HG03342 (cell line): ENCODE measurements around the gene EXOC7.

Experiments
- ATAC-seq: cut with Tn5 transposase; IDR thresholded peaks from one replicate; pipeline ENCODE4 v1.9.1; 2021; ENCODE audit warnings: mild to moderate bottlenecking, moderate library complexity; ENCODE audit not compliant: unreplicated experiment

Gene EXOC7

DNA sequence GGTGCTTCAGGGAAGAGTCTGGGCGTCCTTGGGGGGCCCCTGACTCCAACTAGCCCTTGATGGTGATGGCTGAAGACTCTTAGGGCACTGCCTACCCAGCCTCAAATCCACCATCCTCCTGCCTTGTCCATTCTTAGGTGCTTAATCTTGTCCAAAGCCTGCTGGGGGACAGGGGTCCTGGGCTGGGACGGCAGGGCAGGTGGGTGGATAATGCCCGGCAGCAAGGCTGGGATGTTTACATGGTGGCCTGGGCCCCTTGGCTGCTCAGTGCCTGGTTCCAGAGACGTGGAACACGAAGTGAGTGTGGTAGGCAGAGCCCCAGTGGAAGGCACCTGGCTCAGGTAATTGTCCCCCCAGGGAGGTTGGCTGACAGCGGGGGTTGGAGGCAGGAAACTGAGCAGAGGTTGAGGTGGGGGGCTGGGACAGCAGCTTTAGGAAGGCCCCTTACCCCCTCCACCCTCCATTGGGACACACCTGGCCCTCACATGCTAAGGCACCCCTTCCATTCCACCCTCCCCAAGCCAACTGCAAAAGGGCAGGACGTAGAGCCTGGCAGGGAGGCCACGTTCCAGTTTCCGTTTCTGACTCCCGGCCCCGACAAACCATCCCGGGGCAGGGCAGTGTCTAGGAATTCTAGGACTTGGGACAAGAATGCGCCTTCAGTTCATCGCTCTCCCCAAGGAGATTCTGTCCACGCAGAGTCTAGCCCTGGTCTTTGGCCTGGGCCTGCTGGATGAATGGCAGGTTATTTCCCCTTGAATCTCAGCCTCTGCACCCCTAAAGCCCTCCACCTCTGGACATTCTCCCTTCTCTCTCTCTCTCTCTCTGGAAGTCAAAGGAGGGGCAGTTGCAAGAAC, 35.5 kb upstream of the EXOC7 start:
- ATAC-seq: no peak

DNA sequence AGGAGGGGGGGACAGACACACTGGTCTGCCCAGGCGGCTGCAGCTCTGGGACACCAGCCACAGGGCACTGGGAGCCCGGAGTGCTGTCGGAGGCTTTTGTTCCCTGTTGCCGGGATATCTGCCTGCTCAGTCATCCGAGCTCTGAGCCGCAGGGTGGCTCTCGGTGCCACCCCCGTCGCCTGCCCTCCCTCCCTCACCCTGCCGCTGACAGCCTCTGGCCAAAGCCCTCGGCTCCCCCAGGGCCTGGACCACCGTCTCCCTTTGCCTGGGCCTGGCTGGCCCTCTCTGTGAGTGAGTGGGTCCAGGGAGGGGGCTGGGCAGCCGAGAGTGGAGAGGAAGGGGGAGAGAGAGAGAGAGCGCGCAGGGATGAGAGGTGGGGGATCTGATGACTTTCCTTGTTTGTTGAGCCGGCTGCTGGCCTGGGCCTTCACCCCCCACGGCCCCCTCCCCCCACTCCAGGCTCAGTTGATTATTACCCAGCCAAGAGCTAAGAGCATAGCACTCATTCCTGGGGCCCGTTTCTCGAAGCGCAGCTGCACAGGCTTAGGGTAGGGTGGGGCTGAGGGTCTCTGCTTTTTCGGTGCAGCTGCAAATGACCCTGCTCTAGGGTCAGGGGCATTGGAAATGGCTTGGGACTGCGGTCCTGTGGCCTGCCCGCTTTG, 34.8 kb upstream of the EXOC7 start:
- ATAC-seq: no peak

DNA sequence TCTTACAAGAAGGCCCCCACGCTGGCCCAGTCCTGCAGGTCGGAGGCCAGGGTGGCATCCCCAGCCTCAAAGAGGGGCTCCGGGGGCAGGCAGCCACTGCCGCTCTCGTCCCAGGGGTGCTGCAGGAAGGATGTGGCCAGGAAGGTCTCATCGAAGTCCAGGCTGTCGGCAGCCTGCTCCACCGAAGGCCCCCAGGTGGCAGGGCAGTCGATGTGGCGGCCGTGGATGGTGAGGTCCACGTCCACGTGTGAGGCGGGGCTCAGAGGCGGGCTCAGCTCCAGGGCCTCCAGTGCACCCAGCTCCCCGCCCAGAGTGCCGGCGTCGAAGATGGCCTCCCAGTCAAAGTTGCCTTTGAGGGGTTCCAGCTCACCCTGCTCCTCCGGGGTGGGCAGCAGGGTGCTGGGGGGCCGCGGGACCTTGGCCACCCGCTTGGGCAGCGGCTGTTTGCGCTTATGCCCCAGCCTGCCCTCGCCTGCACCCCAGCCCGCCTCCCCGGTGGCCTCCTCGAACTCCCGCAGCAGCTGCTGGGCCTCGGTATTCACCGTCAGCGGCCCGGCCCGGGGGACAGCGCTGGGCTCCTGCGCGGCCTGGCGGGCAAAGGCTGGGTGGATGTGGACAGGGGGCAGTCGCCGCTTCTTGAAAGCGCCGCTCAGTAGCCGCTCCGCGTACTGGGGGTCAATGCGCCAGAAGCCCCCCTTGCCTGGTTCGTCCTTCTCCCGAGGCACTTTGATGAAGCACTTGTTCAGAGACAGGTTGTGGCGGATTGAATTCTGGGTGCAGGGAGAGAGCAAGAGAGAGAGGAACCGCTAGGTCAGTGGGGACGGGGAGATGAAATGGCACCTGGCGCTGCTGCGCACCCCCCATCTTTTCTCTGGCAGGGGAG, 34.0 kb upstream of the EXOC7 start:
- ATAC-seq: no peak

DNA sequence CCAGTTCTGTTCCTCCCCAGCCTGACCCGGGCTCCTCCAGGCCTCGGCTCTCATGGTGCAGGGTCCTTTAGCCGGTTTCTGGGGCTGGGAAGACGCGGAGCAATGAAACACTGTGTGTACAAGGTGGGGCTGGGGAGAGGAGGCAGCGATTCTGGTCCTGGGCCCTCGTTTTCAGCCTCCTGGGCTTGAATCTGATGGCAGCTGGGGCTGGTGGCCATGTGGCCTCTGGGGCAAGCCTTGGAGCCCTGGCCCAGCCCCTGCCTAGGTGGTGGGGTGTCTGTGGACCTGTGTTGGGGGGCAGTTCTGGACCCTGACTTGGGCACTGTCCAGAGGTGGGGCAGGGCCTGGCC, 33.4 kb upstream of the EXOC7 start:
- no peak for ATAC-seq

DNA sequence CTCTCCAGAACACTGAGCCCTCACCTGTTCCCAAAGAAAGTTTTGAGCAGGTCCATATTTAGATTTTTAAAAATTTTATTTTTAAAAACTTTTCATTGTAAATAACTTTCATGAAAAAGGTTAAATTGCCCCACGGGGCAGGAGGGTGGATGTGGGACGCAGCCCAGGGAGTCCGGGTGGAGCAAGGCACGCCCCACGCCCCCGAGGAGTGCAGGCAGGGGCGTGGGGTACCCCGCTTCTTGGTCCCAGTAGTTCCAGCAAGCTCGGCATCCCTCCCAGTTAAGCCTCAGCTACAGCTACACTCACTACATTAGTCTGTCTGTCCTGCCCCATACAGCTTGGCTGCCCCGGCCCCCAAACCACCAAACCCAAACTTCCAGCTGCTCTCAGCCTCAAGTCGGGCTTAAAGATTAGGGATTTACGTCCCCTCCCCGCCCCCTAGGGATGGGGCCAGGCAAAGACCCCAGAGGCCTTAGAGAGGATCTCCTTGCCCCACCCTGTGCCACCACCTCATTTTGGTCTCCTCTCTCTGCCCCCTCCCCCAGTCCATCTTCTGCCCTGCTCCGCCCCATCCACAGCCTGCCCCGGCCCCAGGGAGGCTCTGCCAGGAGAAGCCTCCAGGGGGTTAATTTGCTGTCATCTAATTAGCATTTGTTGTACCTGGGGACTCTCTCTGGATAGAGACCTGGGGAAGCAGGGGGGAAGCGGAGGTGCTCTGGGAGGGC, 32.9 kb upstream of the EXOC7 start:
- ATAC-seq: no peak

DNA sequence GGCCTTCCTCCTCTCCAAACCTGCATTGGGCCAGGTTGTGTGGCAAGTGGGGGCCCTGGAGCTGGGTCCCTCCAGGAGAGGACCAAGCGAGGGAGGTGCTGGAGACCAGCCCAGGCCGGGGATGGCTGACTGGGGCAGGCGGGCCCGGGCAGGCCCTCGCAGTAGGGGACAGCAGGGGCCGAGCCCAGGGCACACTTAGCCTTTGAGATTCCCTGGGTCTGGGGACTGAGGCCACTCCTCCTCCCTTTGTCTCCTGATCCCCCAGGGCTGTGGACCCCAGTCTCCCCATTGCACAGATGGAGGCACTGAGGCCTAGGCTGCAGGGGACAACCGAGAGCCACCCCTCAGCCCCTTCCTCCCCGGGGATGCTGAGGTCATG, 32.2 kb upstream of the EXOC7 start:
- ATAC-seq: no peak

DNA sequence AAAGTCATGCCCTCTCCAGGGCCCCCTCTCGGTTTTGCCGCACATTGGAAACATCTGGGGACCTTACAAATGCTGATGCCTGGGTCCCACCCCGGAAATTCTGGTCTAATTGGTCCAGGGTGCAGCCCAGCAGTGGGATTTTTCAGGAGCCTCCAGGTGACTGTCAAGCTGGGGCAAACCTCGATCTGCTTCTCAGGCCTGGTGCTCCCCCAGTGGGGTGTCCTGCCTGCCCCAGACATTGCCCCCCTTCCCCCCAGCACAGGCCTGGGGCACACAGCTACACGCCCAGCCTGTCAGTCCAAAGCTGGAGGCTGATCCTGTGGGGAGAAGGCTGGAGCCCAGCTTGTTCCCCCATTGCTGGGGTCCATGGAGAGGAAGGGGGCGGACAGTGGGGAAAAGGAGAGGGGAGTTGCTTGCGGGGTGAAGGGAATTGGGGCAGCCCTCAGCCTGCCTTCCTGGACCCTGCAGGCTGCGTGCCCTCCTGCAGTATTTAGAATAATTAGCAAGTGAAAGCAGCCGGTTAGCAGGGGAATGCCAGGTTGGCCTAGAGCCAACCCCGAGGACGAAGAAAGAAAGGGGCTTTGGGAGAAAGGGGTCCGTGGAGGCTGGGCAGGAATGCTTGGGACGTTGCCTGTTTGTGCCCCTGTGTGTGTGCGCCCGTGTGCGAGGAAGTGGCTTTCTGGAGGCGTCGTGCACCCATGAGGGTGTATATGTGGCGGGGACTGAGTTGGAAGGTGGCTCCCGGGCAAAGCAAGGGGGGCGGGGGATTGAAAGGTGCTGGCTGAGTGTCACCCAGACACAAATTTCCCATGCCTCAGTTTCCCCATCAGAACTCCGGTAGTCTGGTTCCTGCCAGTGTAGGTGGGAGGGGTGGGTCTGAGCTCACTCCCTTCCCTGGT, 31.6 kb upstream of the EXOC7 start:
- no peak for ATAC-seq

DNA sequence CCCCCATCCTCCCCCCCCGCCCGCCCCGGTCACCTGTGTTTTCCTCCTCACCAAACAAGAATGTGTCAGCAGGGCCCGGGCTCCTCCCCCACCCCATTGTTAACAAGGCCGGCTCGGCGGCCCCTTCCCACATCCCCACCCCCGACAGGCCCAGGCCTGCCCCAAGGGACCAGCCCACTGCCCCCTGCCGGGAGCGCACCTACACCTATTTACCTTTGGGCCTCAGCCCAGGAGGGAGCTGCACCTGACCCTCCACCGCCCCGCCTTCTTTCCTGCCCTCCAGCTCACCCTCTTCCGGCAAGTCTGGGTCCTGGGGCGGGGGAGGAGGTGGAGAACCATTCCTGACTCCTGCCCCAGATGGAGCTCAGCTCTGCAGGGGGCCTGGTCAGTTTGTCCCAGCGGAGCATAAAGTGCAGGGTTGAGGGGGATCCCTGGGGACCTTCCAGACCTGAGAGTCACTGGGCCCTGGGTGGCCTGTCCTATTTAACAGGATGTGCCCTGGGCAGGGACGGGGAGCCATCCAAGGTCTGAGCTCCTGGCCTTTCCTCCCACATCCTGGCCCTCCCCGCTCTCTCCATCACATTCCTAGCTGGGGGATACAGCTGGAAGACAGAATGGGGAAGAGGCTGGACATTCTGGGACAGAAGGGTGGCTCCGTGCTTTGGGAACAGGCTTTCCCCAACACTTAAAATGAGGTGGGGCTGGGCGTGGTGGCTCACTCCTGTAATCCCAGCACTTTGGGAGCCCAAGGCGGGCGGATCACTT, 29.2 kb upstream of the EXOC7 start:
- no peak for ATAC-seq

DNA sequence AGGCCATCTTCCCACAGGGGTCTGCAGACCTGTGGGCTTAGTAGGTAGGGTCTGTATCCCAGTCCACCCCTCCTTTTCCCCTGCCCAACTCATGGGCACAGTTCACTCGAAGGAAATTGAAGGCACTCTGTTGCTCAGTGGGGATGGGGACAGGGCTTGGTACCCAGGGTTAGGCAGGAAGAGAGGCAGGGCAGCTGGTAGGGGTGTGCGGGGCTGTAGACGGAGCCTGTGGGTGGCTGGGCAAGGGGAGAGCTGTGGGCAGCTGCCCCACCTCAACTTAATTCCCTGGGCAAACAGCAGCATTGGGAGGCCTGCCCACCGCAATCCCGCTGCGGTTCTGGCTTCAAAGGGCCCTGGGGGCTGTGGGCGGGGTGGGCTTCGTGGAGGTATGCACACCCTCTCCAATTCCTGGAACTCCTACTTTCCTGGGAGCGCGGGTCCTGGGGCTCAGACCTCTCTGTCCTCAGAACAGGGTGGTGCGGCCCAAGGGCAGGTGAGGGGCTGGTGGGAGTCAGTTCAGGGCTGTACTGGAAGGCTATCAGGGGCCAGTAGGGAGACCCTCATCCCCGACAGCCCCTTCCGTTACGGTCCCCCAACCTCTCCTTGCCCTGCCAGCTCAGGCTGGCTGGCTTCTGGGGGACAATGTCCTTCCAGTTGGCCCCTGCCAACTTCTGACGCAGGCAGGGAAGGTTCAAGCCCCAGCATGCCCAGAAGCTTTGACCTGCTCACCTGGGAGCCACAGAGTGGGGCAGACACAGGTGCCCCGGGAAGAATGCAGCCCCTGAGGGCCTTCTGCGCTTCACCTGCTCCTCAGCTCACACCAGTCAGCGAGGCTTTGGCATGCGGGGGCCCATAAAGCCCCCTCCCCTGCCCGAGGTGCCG, 28.3 kb upstream of the EXOC7 start:
- no peak for ATAC-seq

DNA sequence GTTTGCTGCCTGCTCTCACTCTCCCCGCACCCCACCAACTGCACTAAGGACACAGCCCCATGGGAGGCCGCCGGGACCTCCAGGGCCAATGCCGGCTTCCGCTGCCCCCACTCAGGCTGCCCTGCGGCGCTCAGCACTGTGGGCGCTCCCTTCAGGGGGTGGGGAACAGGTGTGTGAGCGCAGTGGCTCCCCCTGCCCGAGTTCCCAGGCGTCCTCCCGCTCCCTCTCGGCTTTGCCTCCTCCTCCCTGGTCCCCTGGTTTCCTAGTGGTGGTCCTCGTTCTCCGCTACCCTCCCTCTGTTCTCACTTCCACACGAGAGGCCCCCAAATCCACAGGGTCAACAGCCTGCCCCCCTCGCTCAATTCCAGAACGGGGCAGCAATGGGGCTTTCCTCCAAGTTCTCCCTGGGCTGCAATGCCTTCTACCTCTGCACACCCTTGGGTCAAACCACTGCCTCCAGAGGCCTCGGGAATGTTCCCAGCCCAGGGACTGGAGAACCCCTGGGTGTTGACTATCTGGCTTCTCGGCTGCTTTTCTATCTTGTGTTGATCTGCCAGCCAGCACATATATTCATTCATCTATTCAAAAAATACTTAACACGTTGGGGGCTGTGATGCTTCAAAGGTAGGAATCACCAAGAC, 27.6 kb upstream of the EXOC7 start:
- ATAC-seq: no peak

DNA sequence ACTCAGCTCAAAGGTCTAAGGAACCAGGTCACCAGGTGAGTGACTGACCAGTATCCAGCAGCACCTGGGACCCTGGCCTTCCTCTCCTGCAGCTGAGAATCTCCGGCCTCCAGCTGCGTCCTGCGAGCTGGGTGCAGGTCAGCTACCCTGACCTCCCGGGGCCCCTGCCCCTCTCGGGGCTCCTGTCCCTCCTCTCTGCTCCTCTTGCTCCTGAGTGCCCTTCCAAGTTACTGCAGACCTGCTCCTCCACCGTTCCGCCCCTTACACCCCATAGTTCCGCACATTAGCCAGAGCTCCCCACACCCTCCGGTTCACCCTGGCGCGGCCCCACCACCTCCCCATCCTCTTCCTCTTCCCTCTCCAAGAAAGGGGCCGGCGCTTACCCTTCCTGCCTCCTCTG, 26.9 kb upstream of the EXOC7 start:
- ATAC-seq: no peak

DNA sequence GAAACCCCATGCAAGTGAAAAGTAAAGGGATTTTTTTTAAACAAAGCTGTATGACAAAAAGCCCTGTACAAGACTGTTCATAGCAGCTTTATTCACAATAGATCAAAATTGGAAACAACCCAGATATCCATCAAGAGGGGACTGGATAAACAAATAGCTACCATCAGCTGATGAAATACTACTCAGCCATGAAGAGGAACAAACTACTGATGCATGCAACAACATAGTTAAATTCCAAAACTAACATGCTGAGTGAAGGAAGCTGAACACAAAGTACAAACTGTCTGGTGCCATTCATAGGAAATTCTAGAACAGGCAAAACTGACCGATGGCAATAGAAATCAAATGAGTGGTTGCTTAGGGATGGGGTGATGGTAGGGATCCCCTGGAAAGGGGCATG, 22.3 kb upstream of the EXOC7 start:
- ATAC-seq: no peak

DNA sequence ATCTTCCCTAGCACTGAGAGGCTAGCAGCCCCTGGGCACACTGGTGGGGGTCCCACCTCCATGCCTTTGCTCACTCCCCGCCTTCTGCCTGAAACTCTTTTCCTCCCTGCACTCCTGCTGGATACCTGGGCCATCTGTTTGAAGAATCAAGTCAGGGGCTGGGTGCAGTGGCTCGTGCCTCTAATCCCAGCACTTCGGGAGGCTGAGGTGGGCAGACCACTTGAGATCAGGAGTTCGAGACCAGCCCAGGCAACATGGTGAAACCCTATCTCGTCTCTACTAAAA, 21.7 kb upstream of the EXOC7 start:
- no peak for ATAC-seq

DNA sequence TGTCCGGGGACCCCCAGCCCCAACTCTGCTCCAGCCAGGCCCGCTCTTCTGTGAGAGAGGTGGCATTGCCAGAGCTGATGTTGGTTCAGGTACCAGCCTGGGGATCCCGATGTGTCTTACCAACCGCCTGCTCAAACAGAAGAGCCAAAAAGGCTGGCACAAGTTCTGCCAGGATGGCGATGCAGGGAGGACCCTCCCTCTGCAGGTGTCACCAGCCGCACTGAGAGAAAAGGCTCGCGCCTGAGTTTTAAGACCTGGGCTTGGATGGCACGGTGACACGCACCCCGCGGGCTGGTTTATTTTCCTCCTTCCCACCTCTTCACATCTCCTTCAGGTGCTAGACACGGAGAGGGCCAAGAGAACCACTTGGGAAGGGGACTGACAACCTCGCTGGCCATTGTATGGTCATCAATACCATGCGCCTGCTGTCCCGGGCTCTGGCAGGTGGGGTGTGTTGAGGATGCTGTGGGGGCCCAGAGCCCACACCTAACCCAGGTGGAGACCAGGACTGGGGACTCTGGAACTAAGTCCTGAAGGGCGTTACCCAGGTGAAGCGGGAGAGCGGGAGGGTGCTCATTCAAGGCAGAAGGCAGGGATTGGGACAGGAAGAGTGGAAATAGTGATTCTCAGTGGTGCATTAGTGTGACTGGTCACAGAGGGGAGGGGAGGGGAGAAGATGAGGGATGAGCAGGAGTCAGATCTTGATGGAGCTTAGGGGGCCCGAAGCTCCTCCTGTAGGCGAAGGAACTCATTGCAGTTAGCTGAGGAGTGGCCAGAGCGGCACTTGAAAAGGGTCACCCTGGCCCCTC, 21.2 kb upstream of the EXOC7 start:
- no peak for ATAC-seq

DNA sequence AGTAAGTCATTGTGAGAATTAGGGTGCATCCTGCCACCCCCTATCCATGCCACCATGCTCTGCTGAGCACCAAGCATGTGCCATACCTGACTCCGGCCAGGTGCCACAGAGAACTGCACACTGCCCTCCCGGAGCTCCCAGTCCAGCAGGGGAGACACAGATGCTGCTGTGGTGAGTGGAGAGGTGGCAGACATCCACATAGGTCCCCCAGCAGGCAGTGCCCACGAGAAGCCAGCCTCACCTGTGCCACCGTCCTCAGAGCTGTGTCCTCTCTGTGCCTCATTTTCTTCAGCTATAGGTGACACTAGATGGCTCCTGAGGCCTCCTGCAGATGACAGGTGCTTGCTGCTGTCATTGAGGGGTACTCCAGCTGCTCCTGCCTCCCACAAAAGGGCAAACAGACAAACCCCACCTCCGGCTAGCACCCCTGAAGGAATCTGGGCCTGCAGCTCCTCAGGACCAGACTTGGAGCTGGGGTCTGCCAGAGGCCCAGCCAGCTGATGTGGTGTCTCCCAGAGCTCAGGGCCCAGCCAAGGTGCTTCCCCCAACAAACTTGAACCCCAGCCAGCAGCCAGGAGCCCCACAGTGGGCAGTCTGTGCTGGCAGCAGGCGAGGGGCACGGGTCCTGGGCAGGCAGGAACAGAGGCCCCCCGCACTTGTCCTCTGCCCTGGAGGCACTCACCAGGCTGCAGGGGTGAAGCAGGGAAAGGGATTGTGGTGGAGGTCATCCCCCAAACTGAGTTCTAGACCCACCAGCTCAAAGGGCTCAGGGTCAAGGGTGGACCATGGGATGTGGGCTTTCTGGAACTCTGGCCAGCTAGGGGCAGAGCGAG, 20.4 kb upstream of the EXOC7 start:
- no peak for ATAC-seq

DNA sequence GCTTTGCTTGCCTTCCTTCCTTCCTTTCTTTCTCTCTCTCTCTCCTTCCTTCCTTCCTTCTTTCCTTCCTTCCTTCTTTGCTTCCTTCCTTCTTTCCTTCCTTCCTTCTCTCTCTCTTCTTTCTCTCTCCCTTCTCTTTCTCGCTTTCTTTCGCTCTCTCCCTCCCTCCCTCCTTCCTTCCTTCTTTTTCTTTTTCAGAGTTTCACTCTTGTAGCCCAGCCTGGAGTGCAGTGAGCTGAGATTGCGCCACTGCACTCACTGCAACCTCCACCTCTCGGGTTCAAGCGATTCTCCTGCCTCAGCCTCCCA, 19.6 kb upstream of the EXOC7 start:
- ATAC-seq: no peak
